Urinary bladder (tissue), 4 donors: Measurements from ENCODE around the gene GCC1. TPM values are rescaled to one million over a fixed set of nuclear protein-coding genes. Genes with fewer than 3 reads are reported as not detected.
"Not testable (repeated sequence)": the region's sequence is repeated elsewhere in the genome, so short reads cannot be mapped to it uniquely, and the experiment has no call there.

ENCODE experiments used
- DNase-seq: peaks from one replicate; pipeline ENCODE4 v3.0.0-alpha.2; 2015; ENCODE audit errors: extremely low spot score
- H3K27ac ChIP-seq: one replicate; pipeline ENCODE4 v1.5.1; 2013; ENCODE audit warnings: low read depth, mild to moderate bottlenecking, moderate library complexity
- H3K36me3 ChIP-seq: one replicate; pipeline ENCODE4 v1.6.1; 2013; ENCODE audit warnings: mild to moderate bottlenecking, moderate library complexity; ENCODE audit not compliant: insufficient read depth
- H3K4me1 ChIP-seq: one replicate; pipeline ENCODE4 v1.6.1; 2013; ENCODE audit warnings: mild to moderate bottlenecking, moderate library complexity; ENCODE audit not compliant: insufficient read depth
- H3K4me3 ChIP-seq: one replicate; pipeline ENCODE4 v1.5.1; 2013; ENCODE audit warnings: low read depth, low read length
- WGBS: extraction: QIAGEN DNeasy Blood & Tissue Kit; methylation state at CpG from one replicate; pipeline ENCODE4 v1.1.7; 2013; 5-methylcytosine and 5-hydroxymethylcytosine counted together
- polyA plus RNA-seq: library from polyadenylated mRNA; stranded (reverse); fragments of 200-250 nt; gene quantifications from one replicate; pipeline ENCODE4 v1.2.3, GENCODE V29; 2013
- total RNA-seq: library from RNA; depleted of rRNA; stranded (reverse); fragments of >200 nt; gene quantifications from one replicate; pipeline ENCODE4 v1.2.3, GENCODE V29; 2014
- donor health status: healthy with polysubstance abuse.
- donor health status: healthy.

Gene GCC1
- total and polyA plus RNA-seq, 2 donors = 9.5 to 10.4 TPM

DNA sequence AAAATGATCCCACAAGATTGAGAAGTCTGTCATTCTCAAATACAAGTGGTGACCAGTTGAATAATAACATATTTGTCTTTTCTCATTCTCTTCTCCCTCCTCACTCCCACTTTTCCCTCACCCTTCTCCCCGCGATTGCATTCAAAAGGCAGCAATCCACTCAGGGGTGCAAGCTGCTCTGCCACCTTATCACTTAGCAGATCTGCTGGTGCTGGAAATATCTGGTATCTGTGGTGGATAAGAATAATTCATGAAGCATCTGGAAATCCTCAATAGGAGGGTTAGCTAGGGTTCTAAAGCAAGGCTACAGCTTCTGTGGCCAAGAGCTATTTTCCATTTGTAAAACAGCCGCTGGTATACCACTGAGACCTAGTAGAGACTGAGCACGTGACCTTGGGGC, 43.8 kb downstream of the GCC1 start:
- no peaks in the 10 kb centered on the region for H3K4me1 ChIP-seq
- H3K27ac ChIP-seq = no peak overlapping the region
- no peak for DNase-seq
- no peaks in the 10 kb centered on the region for H3K36me3 ChIP-seq
- no peak overlapping the region for H3K4me3 ChIP-seq
- WGBS = 76% methylated on average over 4 of the region's 4 CpGs

GRCh38 chr7:127540461-127540860, 44.9 kb downstream of the GCC1 start:
- not testable (repeated sequence) for H3K4me1 ChIP-seq, H3K27ac ChIP-seq, H3K36me3 ChIP-seq, DNase-seq, H3K4me3 ChIP-seq
- 77% methylated on average over 8 of the region's 10 CpGs for WGBS

DNA sequence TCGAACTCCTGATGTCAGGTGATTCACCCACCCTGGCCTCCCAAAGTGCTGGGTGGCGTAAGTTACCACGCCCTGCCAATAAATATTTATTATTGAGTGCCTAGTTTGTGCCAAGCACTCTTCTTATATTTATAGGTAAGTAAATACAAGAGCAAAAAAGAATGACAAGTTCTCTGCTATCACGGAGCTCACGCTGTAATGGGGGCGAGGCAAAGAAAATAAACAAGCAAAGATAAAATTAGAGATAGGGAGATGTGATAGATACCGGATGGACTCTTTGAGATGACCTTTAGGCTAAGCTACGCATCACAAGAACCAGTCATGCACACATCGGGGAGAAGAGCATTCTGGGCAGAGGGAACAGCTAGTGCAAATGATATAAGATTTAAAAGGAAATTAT, 46.3 kb downstream of the GCC1 start:
- Histone ChIP-seq H3K27ac (no peak overlapping the region), H3K36me3 (no peaks in the 10 kb centered on the region), H3K4me1 (no peaks in the 10 kb centered on the region), H3K4me3 (no peak overlapping the region)
- no peak for DNase-seq
- WGBS = 80% methylated on average over 9 of the region's 9 CpGs

GRCh38 chr7:127536741-127537140, 48.7 kb downstream of the GCC1 start:
- WGBS = 6% methylated on average over 16 of the region's 16 CpGs
- Histone ChIP-seq H3K36me3 (no peaks in the 10 kb centered on the region), H3K4me3 (no peak overlapping the region), H3K4me1 (no peaks in the 10 kb centered on the region), H3K27ac (no peak overlapping the region)
- no peak for DNase-seq

- Histone ChIP-seq H3K27ac (no peak overlapping the region), H3K4me3 (no peak overlapping the region), H3K36me3 (no peaks in the 10 kb centered on the region), H3K4me1 (no peaks in the 10 kb centered on the region)
- 47% methylated on average over 2 of the region's 2 CpGs for whole genome bisulfite sequencing
- no peak for DNase-seq
Observed at GRCh38 chr7:127536394-127536691, 49.1 kb downstream of the GCC1 start.

DNA sequence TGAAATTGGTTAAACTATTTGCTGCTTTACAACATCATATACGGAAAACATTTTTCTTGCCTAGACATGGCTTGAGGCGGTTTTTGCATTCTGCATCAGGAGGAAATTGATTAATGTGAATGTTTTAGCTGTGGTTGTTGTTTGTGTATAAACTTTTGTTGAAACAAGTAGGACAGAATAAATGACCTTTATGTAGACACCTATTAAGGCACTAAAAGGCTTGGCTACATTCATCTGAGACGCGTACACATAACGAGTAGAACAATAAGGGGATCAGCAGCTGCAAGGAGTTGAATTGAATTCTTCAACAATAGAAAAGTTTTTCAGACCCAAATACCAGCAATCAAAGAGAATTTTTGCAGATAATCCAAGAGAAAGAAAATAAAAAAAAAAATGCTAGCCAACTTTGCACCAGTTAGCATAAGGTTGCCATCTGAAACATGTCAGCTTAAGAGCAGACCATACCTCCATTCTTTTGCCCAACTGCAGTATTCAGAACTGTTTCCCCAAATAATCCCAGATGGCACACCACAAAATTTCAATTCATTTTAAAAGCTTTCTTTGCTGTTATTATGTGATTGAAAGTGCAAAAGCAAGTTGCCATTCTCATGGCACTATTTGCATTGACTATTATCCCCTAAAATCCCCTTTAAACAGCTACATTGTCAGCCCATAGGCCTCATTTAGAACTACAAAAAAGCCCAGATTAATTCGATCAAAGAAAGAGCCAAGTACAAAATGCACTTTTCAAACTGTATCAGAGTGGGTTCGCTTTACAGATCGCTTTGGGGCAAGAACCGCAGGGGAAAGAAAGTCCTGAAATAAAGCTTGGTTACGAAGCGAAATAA, 49.6 kb downstream of the GCC1 start:
- no peak for DNase-seq
- H3K36me3 ChIP-seq = no peaks in the 10 kb centered on the region
- no peak overlapping the region for H3K4me3 ChIP-seq
- no peaks in the 10 kb centered on the region for H3K4me1 ChIP-seq
- no peak overlapping the region for H3K27ac ChIP-seq
- 88% methylated on average over 11 of the region's 11 CpGs for WGBS

DNA sequence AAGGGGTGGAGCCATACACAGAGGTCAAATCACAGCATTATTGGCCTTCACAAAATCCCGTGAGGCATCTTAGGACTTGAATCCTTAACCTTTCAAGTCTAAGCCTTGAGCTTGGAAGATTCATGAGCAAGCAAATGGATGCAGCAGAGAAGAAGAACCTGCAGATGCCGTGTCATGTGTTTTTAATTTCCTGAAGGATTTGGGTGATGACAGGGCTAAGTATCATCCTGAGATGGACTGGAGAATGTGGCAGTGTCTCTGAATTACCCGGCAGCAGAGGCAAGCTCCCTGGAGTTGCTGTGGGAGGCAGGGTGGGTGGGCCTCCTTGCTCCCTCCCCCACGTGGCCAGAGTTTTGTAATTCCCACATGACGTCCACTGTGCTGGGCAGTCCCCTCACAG, 50.8 kb downstream of the GCC1 start:
- Histone ChIP-seq H3K4me1 (no peaks in the 10 kb centered on the region), H3K27ac (no peak overlapping the region), H3K4me3 (no peak overlapping the region), H3K36me3 (no peaks in the 10 kb centered on the region)
- WGBS = 16% methylated on average over 5 of the region's 5 CpGs
- DNase-seq = no peak

GRCh38 chr7:127532736-127533135, 52.7 kb downstream of the GCC1 start:
- Histone ChIP-seq H3K4me1 (no peaks in the 10 kb centered on the region), H3K36me3 (no peaks in the 10 kb centered on the region), H3K27ac (no peak overlapping the region), H3K4me3 (no peak overlapping the region)
- DNase-seq = no peak

DNA sequence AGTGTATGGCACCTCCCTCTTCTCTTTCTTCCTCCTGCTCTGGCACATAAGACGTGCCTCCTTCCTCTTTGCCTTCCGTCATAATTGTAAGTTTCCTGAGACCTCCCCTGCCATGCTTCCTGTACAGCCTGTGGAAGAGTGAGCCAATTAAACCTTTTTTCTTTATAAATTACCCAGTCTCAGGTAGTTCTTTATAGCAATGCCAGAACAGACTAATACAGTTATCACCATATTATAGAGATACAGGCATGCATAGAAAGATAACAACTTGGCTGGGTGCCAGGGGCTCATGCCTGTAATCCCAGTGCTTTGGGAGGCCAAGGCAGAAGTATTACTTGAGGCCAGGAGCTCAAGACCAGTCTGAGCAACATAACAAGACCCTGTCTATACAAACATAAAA, 53.2 kb downstream of the GCC1 start:
- no peak overlapping the region for H3K27ac ChIP-seq
- no peaks in the 10 kb centered on the region for H3K36me3 ChIP-seq
- H3K4me3 ChIP-seq = no peak overlapping the region
- DNase-seq = no peak
- 17% methylated on average over 2 of the region's 2 CpGs for WGBS
- no peaks in the 10 kb centered on the region for H3K4me1 ChIP-seq

Other genes with a start within 250 kb of the GCC1 start
- 42.5 TPM for gene ZNF800, start 192.9 kb downstream of the GCC1 start, total RNA-seq
- 9.8 TPM for gene ZNF800, start 192.9 kb downstream of the GCC1 start, polyA plus RNA-seq
- 66.0 TPM for gene ARF5, start 2.8 kb upstream of the GCC1 start, total RNA-seq
- 187 TPM for gene ARF5, start 2.8 kb upstream of the GCC1 start, polyA plus RNA-seq
- gene FSCN3, start 8.1 kb upstream of the GCC1 start, total RNA-seq = 0.85 TPM
- 0.14 TPM for gene FSCN3, start 8.1 kb upstream of the GCC1 start, polyA plus RNA-seq
- gene PAX4, start 32.5 kb upstream of the GCC1 start, total RNA-seq = not detected
- not detected for gene PAX4, start 32.5 kb upstream of the GCC1 start, polyA plus RNA-seq
- 89.8 TPM for gene SND1, start 66.6 kb upstream of the GCC1 start, total RNA-seq
- gene SND1, start 66.6 kb upstream of the GCC1 start, polyA plus RNA-seq = 102 TPM